RPMI7951 (cell line): Measurements from ENCODE around the gene LCLAT1. TPM values are rescaled to one million over a fixed set of nuclear protein-coding genes. Genes with fewer than 3 reads are reported as not detected.

ENCODE experiments used
- DNase-seq: peaks from one replicate; pipeline ENCODE4 v3.0.0-alpha.2; 2012; ENCODE audit warnings: low read depth
- total RNA-seq: library from RNA; depleted of rRNA; stranded (reverse); fragments of >200 nt; shearing (Covaris generic); gene quantifications from 2 replicates; pipeline ENCODE4 v1.2.3, GENCODE V29; 2014

The LCLAT1 gene
- total RNA-seq, 1 experiment from 2014 or later, result 20.3 TPM

GRCh38 chr2:30422444-30423040, 24.5 kb upstream of the LCLAT1 start:
- DNase-seq, result peak; percentile 36

GRCh38 chr2:30424231-30424630, 22.8 kb upstream of the LCLAT1 start:
- no peak for DNase-seq

- DNase-seq, result peak; percentile 45
Measured at GRCh38 chr2:30425326-30425725, 21.7 kb upstream of the LCLAT1 start.

- DNase-seq, result no peak
Measured at GRCh38 chr2:30427606-30428347, 19.3 kb upstream of the LCLAT1 start.

GRCh38 chr2:30428348-30428662, 18.7 kb upstream of the LCLAT1 start:
- no peak for DNase-seq

- DNase-seq, result no peak
Measured at GRCh38 chr2:30428827-30429461, 18.1 kb upstream of the LCLAT1 start.

GRCh38 chr2:30433541-30434299, 13.3 kb upstream of the LCLAT1 start:
- no peak for DNase-seq

- DNase-seq, result no peak
Measured at GRCh38 chr2:30434708-30435107, 12.3 kb upstream of the LCLAT1 start.

- DNase-seq, result peak; percentile 29
Measured at GRCh38 chr2:30436859-30437435, 10.1 kb upstream of the LCLAT1 start.

GRCh38 chr2:30437809-30438548, 9.1 kb upstream of the LCLAT1 start:
- DNase-seq, result no peak

- DNase-seq, result no peak
Measured at GRCh38 chr2:30439296-30439695, 7.8 kb upstream of the LCLAT1 start.

- no peak for DNase-seq
Measured at GRCh38 chr2:30439879-30440278, 7.2 kb upstream of the LCLAT1 start.

GRCh38 chr2:30441023-30441422, 6.0 kb upstream of the LCLAT1 start:
- no peak for DNase-seq

- DNase-seq, result no peak
Measured at GRCh38 chr2:30443081-30443480, 4.0 kb upstream of the LCLAT1 start.

- no peak for DNase-seq
Measured at GRCh38 chr2:30444273-30444672, 2.8 kb upstream of the LCLAT1 start.

GRCh38 chr2:30445266-30445821, 1.7 kb upstream of the LCLAT1 start:
- no peak for DNase-seq

GRCh38 chr2:30446602-30447148, 371 bp upstream of the LCLAT1 start:
- DNase-seq, result peak; percentile 13

- no peak for DNase-seq
Measured at GRCh38 chr2:30448308-30448707, 1.3 kb downstream of the LCLAT1 start.

- DNase-seq, result no peak
Measured at GRCh38 chr2:30448866-30449265, 1.8 kb downstream of the LCLAT1 start.

- no peak for DNase-seq
Measured at GRCh38 chr2:30450025-30450424, 3.0 kb downstream of the LCLAT1 start.

- no peak for DNase-seq
Measured at GRCh38 chr2:30453498-30453897, 6.5 kb downstream of the LCLAT1 start.
